T-cell (primary cell): ENCODE data around the gene ZNF335. TPM values are rescaled to one million over a fixed set of nuclear protein-coding genes. Genes with fewer than 3 reads are reported as not detected.

Experiments used
- ATAC-seq, 4 experiments: fragments of 200-7000 bp in 3 of 4; fragments of 150-1000 bp in 1 of 4; cut with Tn5 transposase; replicated peaks in 1 of 4; 1 replicate in 3 of 4; 2 replicates in 1 of 4; pipeline ENCODE4 v1.10.0; 2021; ENCODE audit warnings: moderate library complexity in 3 of 4, mild to moderate bottlenecking in 2 of 4, moderate number of reproducible peaks in 1 of 4
- CTCF ChIA-PET, 2 donors: fragments of 300-600 bp; sonication (Branson Sonifier 250); formaldehyde crosslinking; loops; one replicate each; lab custom pipeline; 2022; ENCODE audit warnings: antibody characterized with exemption in 2 of 2; lab: Charles Lee
- POLR2A ChIA-PET, 2 donors: fragments of 300-600 bp; sonication (Branson Sonifier 250); formaldehyde crosslinking; loops; one replicate each; lab custom pipeline; 2022; ENCODE audit warnings: antibody characterized with exemption in 2 of 2; lab: Charles Lee
- DNase-seq, 35 experiments: peaks; one replicate each; pipeline versions ENCODE4 v3.0.0 to v3.0.0-alpha.2; 2013 to 2023
- H3K27ac ChIP-seq: one replicate; pipeline ENCODE4 v1.5.1; 2013; ENCODE audit warnings: low read length
- H3K27me3 ChIP-seq, 2 experiments: replicated peaks in 1 of 2; 1 replicate in 1 of 2; 2 replicates in 1 of 2; pipeline versions ENCODE4 v1.6.1 to v1.7.0; 2013; ENCODE audit warnings: low read length in 1 of 2, mixed read lengths in 1 of 2; ENCODE audit not compliant: control insufficient read depth in 2 of 2, insufficient read depth in 2 of 2; ENCODE audit errors: extremely low read depth in 1 of 2
- H3K36me3 ChIP-seq, 2 donors: 1 replicate in 1 of 2; 2 replicates in 1 of 2; pipeline versions ENCODE4 v1.6.1 to v1.7.0; 2013; ENCODE audit warnings: low read length in 1 of 2; ENCODE audit not compliant: control insufficient read depth in 2 of 2, insufficient read depth in 1 of 2; ENCODE audit errors: extremely low read depth in 1 of 2
- H3K4me1 ChIP-seq, 2 experiments: 1 replicate in 1 of 2; 2 replicates in 1 of 2; pipeline versions ENCODE4 v1.6.1 to v1.7.0; 2013; ENCODE audit warnings: low read length in 2 of 2, mixed read lengths in 1 of 2; ENCODE audit not compliant: insufficient read depth in 2 of 2, control insufficient read depth in 1 of 2; ENCODE audit errors: extremely low read depth in 1 of 2
- H3K4me3 ChIP-seq, 2 donors: 1 replicate in 1 of 2; 2 replicates in 1 of 2; pipeline versions ENCODE4 v1.5.1 to v1.7.0; 2013; ENCODE audit warnings: mild to moderate bottlenecking in 2 of 2, low read length in 1 of 2, moderate library complexity in 1 of 2; ENCODE audit not compliant: control insufficient read depth in 1 of 2; ENCODE audit errors: extremely low read depth in 1 of 2
- H3K9me3 ChIP-seq: 2 replicates; pipeline ENCODE4 v1.7.0; 2013
- H3K27ac Mint-ChIP-seq, 2 donors: one replicate each; pipeline ENCODE4 v1.8.0; 2020 to 2021; ENCODE audit warnings: mild to moderate bottlenecking in 2 of 2, mixed read lengths in 2 of 2
- H3K27me3 Mint-ChIP-seq, 2 donors: one replicate each; pipeline ENCODE4 v1.8.0; 2021 to 2022; ENCODE audit warnings: mixed read lengths in 2 of 2
- H3K36me3 Mint-ChIP-seq: one replicate; pipeline ENCODE4 v1.8.0; 2021; ENCODE audit warnings: mixed read lengths
- H3K4me1 Mint-ChIP-seq, 3 donors: one replicate each; pipeline ENCODE4 v1.8.0; 2020 to 2022; ENCODE audit warnings: mixed read lengths in 3 of 3, mild to moderate bottlenecking in 1 of 3
- H3K4me3 Mint-ChIP-seq, 3 donors: one replicate each; pipeline ENCODE4 v1.8.0; 2020 to 2022; ENCODE audit warnings: mild to moderate bottlenecking in 3 of 3, mixed read lengths in 3 of 3, moderate library complexity in 3 of 3
- H3K9me3 Mint-ChIP-seq, 3 donors: one replicate each; pipeline ENCODE4 v1.8.0; 2020 to 2022; ENCODE audit warnings: mixed read lengths in 3 of 3
- WGBS: methylation state at CpG from one replicate; pipeline ENCODE4 v1.1.5; 2013; ENCODE audit warnings: missing lambda C conversion rate; ENCODE audit not compliant: insufficient coverage; 5-methylcytosine and 5-hydroxymethylcytosine counted together
- total RNA-seq, 35 experiments: library from RNA in 6 of 35; stranded (reverse) in 6 of 35; fragments of 120-200 nt in 1 of 35; gene quantifications; one replicate each; pipeline versions ENCODE4 v1.2.1 to v1.2.4 and lab custom pipeline; 2013 to 2026

The ZNF335 gene
- total RNA-seq, 5 donors from 2014 or later (not counting 1 experiment from before 2014, with no cell fraction given) = 58.6 to 106 (median 68.3) TPM

DNA sequence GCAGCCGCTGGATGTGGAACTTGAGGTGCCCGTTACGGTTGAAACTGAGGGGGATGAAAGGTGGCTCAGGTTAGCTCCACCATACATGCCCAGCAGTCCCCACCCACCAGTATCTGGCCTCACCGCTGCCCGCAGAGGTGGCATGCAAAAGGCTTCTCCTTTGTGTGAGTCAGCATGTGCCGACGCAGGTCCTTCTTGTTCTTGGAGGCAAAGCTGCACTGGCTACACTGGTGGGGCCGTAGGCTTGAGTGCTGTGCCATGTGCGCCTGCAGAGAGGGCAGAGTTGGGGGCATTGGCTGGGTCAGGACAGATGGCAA lies 21.7 kb downstream of the ZNF335 start:
- Mint-ChIP-seq H3K27me3 (no peaks in the 10 kb centered on the region), H3K27ac (peak overlapping the region in 1 of 2 donors; percentile 64), H3K36me3 (peaks cover 34% of the 10 kb centered on the region), H3K9me3 (no peaks in the 10 kb centered on the region), H3K4me1 (peaks cover 0 to 18% (median 14%) of the 10 kb centered on the region in 3 donors), H3K4me3 (no peak overlapping the region)
- peaks cover 29 to 87% of the 10 kb centered on the region in 2 donors for H3K36me3 ChIP-seq
- peaks cover 0 to 41% of the 10 kb centered on the region in 2 experiments for H3K4me1 ChIP-seq
- ATAC-seq (no peak), DNase-seq (no peak)
- WGBS = 88% methylated on average over 4 of the region's 9 CpGs
- ChIA-PET POLR2A (interaction anchor here in 1 of 2 donors (0.5 kb wide), 1 partner anchor 131 kb away, joined by 3 read pairs; no protein-coding TSS in a partner anchor), CTCF (no interaction called here)
- H3K9me3 ChIP-seq = no peaks in the 10 kb centered on the region
- H3K4me3 ChIP-seq = no peak overlapping the region
- no peak overlapping the region for H3K27ac ChIP-seq
- H3K27me3 ChIP-seq = no peaks in the 10 kb centered on the region

DNA sequence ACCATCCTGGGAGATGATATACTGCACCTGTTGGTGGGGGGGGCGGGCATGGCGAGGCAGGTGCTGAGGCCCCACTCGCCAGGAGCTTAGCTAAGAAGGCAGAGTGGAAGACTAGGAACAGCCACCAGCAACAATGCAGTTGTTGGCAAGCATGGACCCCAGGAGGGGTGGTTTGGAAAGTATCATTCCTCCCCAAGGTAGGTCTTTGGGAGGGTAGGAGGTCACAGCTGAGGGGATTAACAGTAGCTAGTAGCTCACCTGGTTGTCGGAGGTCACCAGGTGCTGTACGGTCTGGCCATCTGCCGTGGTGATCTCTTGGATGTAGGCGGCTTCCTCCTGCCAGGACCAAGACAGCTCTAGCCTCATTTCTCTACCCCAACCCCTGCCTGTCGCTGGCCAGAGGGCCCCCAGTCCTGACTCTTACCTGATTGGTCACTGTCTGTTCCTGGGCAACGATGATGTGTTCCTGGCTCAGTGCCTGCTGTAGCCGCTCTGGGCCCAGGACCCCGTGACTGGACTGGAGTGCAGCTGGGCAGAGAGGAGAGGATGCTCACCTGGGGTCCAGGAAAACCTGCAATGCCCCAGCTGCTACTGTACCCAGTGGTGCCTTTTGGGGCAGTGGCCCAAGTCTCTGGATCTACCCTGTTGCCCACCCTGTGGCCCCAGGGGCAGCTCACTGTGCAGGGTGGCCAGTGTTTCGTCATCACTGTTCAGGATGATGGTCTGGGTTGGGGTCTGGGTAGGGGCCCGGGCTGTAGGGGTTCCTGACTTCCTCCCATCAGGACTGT lies 22.3 kb downstream of the ZNF335 start:
- no peak for ATAC-seq
- peaks cover 0 to 21% (median 14%) of the 10 kb centered on the region in 3 donors for H3K4me1 Mint-ChIP-seq
- ChIA-PET CTCF (interaction anchor here in 1 of 2 donors (0.7 kb wide), 1 partner anchor 683 kb away, joined by 3 read pairs; no protein-coding TSS in a partner anchor), POLR2A (interaction anchor here (0.5 to 1.1 kb wide), 4 partner anchors 8 to 130 kb away, joined by 3 to 11 read pairs (median 5); no protein-coding TSS in a partner anchor)
- H3K27ac ChIP-seq = no peak overlapping the region
- H3K9me3 ChIP-seq = no peaks in the 10 kb centered on the region
- H3K27me3 ChIP-seq = no peaks in the 10 kb centered on the region
- no peaks in the 10 kb centered on the region for H3K9me3 Mint-ChIP-seq
- no peaks in the 10 kb centered on the region for H3K27me3 Mint-ChIP-seq
- 96% methylated on average over 6 of the region's 13 CpGs for WGBS
- peak overlapping the region in 1 of 3 donors; percentile 15 for H3K4me3 Mint-ChIP-seq
- H3K4me1 ChIP-seq = peaks cover 0 to 44% of the 10 kb centered on the region in 2 experiments
- H3K4me3 ChIP-seq = no peak overlapping the region
- no peak for DNase-seq
- H3K36me3 ChIP-seq = peaks cover 33 to 93% of the 10 kb centered on the region in 2 donors
- H3K36me3 Mint-ChIP-seq = peaks cover 39% of the 10 kb centered on the region
- H3K27ac Mint-ChIP-seq = peak overlapping the region in 1 of 2 donors; percentile 17

DNA sequence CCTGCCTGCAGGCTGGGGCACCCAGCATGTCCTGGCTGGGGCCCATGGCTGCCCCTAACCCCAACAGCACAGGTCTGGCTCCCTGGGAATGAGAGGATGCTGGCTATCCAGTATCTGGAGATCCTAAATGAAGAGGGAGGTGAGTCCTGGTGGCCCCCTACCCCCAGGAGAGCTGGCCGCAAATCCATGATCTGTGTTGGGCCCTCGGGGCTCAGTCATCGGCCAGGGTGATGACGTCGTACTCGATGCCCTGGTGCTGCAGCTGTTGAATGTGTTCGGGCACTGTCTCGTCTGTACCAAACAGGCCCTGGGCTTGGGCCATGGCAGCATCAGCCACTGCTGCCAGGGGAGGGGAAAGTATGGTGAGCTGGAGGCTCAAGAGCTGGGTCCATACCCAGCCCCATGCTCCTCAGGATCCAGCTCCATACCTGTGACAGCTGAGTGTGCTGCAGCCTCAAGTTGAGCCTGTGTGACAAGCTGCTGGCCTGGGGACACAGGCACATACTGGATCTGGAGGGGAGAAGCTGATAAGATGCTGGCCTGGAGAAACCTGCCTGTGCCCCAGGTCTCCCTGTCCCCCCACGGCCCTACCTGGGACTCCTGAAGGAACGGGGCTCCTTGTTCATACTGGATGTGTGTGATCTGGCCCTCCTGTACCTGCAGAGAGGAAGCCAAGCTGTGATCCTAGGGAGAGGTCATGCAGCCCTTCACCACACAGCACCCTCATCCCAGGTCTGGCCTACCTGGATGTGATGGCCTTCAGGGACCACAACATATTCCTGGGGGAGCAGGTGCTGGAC lies 23.1 kb downstream of the ZNF335 start:
- Histone ChIP-seq H3K27me3 (no peaks in the 10 kb centered on the region), H3K9me3 (no peaks in the 10 kb centered on the region), H3K27ac (no peak overlapping the region), H3K4me3 (no peak overlapping the region), H3K36me3 (peaks cover 35 to 97% of the 10 kb centered on the region in 2 donors), H3K4me1 (peaks cover 0 to 44% of the 10 kb centered on the region in 2 experiments)
- H3K36me3 Mint-ChIP-seq = peaks cover 47% of the 10 kb centered on the region
- DNase-seq = no peak
- ChIA-PET CTCF (no interaction called here), POLR2A (interaction anchor here (0.5 to 1.1 kb wide), 3 partner anchors 8 to 84 kb away, joined by 5 to 11 read pairs (median 5); no protein-coding TSS in a partner anchor)
- peak overlapping the region in 1 of 2 donors; percentile 17 for H3K27ac Mint-ChIP-seq
- H3K9me3 Mint-ChIP-seq = no peaks in the 10 kb centered on the region
- 95% methylated on average over 9 of the region's 10 CpGs for WGBS
- no peak for ATAC-seq
- H3K4me1 Mint-ChIP-seq = peaks cover 0 to 28% (median 18%) of the 10 kb centered on the region in 3 donors
- H3K4me3 Mint-ChIP-seq = peak overlapping the region in 1 of 3 donors; percentile 15
- H3K27me3 Mint-ChIP-seq = no peaks in the 10 kb centered on the region

DNA sequence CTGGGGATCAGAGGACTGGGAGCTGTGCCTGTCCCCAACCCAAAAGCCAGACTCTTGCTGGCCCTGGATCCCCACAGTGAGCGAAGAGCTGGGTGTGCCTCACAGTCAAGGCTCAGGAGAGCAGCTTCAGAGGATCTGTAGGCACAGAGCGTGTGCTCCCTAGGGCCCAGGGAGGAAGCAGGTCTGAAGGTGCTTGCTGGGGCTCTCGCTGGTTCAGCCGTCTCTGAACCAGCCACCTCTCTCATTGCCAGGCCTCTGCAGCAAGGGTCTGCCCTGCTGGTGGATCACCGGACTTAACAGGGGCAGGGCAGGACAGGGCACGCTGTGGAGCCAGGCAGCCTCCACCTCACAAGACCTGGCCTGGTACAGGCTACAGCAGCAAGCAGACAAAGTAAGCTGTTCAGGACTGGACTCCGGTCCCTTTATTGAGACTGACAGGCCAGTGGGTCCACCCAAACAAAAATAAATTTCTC lies 23.7 kb downstream of the ZNF335 start:
- Histone ChIP-seq H3K36me3 (peaks cover 34 to 97% of the 10 kb centered on the region in 2 donors), H3K27me3 (no peaks in the 10 kb centered on the region), H3K9me3 (no peaks in the 10 kb centered on the region), H3K4me1 (peaks cover 0 to 44% of the 10 kb centered on the region in 2 experiments), H3K4me3 (no peak overlapping the region), H3K27ac (no peak overlapping the region)
- Mint-ChIP-seq H3K27ac (no peak overlapping the region), H3K4me1 (peaks cover 0 to 30% (median 19%) of the 10 kb centered on the region in 3 donors), H3K27me3 (no peaks in the 10 kb centered on the region), H3K36me3 (peaks cover 53% of the 10 kb centered on the region), H3K4me3 (no peak overlapping the region), H3K9me3 (no peaks in the 10 kb centered on the region)
- DNase-seq (no peak), ATAC-seq (peak in 1 of 4 experiments; percentile 13)
- WGBS = 84% methylated on average over 7 of the region's 7 CpGs
- POLR2A ChIA-PET = interaction anchor here in 1 of 2 donors (1.1 kb wide), 1 partner anchor 9 kb away, joined by 5 read pairs; no protein-coding TSS in a partner anchor
- CTCF ChIA-PET = no interaction called here

DNA sequence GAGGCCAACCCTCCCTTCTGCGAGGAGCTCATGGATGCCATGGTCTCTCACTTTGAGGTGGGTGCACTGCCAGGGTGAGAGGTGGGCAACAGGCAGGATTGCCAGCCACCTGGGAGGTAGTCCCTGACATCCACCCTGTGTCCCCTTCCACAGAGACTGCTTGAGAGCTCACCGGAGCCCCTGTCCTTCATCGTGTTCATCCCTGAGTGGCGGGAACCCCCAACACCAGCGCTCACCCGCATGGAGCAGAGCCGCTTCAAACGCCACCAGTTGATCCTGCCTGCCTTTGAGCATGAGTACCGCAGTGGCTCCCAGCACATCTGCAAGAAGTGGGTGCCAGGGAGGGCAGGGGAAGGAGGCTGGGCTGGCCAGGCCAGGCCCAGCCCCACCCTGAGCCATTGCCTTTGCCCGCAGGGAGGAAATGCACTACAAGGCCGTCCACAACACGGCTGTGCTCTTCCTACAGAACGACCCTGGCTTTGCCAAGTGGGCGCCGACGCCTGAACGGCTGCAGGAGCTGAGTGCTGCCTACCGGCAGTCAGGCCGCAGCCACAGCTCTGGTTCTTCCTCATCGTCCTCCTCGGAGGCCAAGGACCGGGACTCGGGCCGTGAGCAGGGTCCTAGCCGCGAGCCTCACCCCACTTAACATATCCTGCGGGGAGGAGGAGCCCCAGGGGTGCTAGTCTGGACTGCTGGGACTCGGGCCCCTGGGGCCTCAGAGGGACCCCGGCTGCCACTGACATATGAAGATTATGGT lies 24.7 kb downstream of the ZNF335 start:
- DNase-seq (no peak), ATAC-seq (no peak)
- Histone ChIP-seq H3K36me3 (peaks cover 34 to 97% of the 10 kb centered on the region in 2 donors), H3K27ac (no peak overlapping the region), H3K4me1 (peaks cover 0 to 42% of the 10 kb centered on the region in 2 experiments), H3K4me3 (no peak overlapping the region), H3K9me3 (no peaks in the 10 kb centered on the region), H3K27me3 (no peaks in the 10 kb centered on the region)
- no peak overlapping the region for H3K4me3 Mint-ChIP-seq
- H3K36me3 Mint-ChIP-seq = peaks cover 52% of the 10 kb centered on the region
- WGBS = 92% methylated on average over 18 of the region's 29 CpGs
- no peaks in the 10 kb centered on the region for H3K27me3 Mint-ChIP-seq
- no peaks in the 10 kb centered on the region for H3K9me3 Mint-ChIP-seq
- H3K27ac Mint-ChIP-seq = no peak overlapping the region
- CTCF ChIA-PET = interaction anchor here in 1 of 2 donors (1.3 kb wide), 1 partner anchor 22 kb away, joined by 4 read pairs; no protein-coding TSS in a partner anchor
- POLR2A ChIA-PET = interaction anchor here in 1 of 2 donors (0.6 to 1.4 kb wide), 3 partner anchors 10 to 1585 kb away, joined by 3 to 10 read pairs (median 5); no protein-coding TSS in a partner anchor
- peaks cover 0 to 30% (median 19%) of the 10 kb centered on the region in 3 donors for H3K4me1 Mint-ChIP-seq
